Calu3 (cell line): ENCODE results near the gene NRDC. TPM values are rescaled to one million over a fixed set of nuclear protein-coding genes. Genes with fewer than 3 reads are reported as not detected.

Source experiments
- BruUV-seq: library from RNA; stranded (reverse); fragments of 400-500 nt; replicated peaks from 2 replicates; lab custom pipeline; 2021; lab: Mats Ljungman, UMichigan
- CTCF ChIA-PET: fragments of 300-600 bp; sonication (Branson Sonifier 250); formaldehyde crosslinking; loops from one replicate; lab custom pipeline; 2022; ENCODE audit warnings: antibody characterized with exemption; lab: Charles Lee
- DNase-seq: peaks from one replicate; pipeline ENCODE4 v3.0.0; 2022
- H3K27ac Mint-ChIP-seq: one replicate; pipeline ENCODE4 v1.8.0; 2022; ENCODE audit warnings: mixed read lengths; ENCODE audit not compliant: unreplicated experiment
- H3K27me3 Mint-ChIP-seq: one replicate; pipeline ENCODE4 v1.8.0; 2022; ENCODE audit warnings: mixed read lengths; ENCODE audit not compliant: unreplicated experiment
- H3K36me3 Mint-ChIP-seq: one replicate; pipeline ENCODE4 v1.8.0; 2022; ENCODE audit warnings: mild to moderate bottlenecking, moderate library complexity, mixed read lengths; ENCODE audit not compliant: insufficient read depth, unreplicated experiment
- H3K4me1 Mint-ChIP-seq: one replicate; pipeline ENCODE4 v1.8.0; 2022; ENCODE audit warnings: mild to moderate bottlenecking, low read depth, mixed read lengths; ENCODE audit not compliant: unreplicated experiment
- H3K4me3 Mint-ChIP-seq: one replicate; pipeline ENCODE4 v1.8.0; 2022; ENCODE audit warnings: mild to moderate bottlenecking, low read depth, moderate library complexity, mixed read lengths; ENCODE audit not compliant: unreplicated experiment
- H3K9me3 Mint-ChIP-seq: one replicate; pipeline ENCODE4 v1.8.0; 2022; ENCODE audit warnings: low read depth, mixed read lengths; ENCODE audit not compliant: unreplicated experiment
- CTCF ChIP-seq: fragments of 200-600 bp; IDR thresholded peaks from one replicate; pipeline ENCODE4 v1.8.0; 2022; ENCODE audit warnings: antibody characterized with exemption; ENCODE audit not compliant: unreplicated experiment
- intact Hi-C: fragments of 100-400 bp; cut with micrococcal nuclease; formaldehyde crosslinking; loops from one replicate; pipeline ENCODE4 v1.10.0; 2022; ENCODE audit not compliant: unreplicated experiment
- total RNA-seq: library from RNA; stranded (reverse); gene quantifications from 2 replicates; pipeline ENCODE4 v1.2.3, GENCODE V29; 2022

NRDC gene
- total RNA-seq, 1 experiment from 2014 or later, result 176 TPM

GRCh38 chr1:51752073-51752948 lies 126.2 kb downstream of the NRDC start:
- Mint-ChIP-seq H3K27me3 (no peaks in the 10 kb centered on the region), H3K9me3 (peaks cover 3% of the 10 kb centered on the region), H3K4me1 (no peaks in the 10 kb centered on the region), H3K36me3 (peaks cover 8% of the 10 kb centered on the region), H3K27ac (no peak overlapping the region), H3K4me3 (no peak overlapping the region)
- no TSS peak for BruUV-seq
- TF ChIP-seq CTCF, result no peak
- intact Hi-C loops, result no loop called here
- no peak for DNase-seq
- CTCF ChIA-PET, result interaction anchor here (1.0 kb wide), 1 partner anchor 14 kb away, joined by 3 read pairs; no protein-coding TSS in a partner anchor

GRCh38 chr1:51750729-51751128 lies 127.8 kb downstream of the NRDC start:
- Mint-ChIP-seq H3K4me3 (no peak overlapping the region), H3K27ac (no peak overlapping the region), H3K9me3 (peaks cover 3% of the 10 kb centered on the region), H3K27me3 (no peaks in the 10 kb centered on the region), H3K36me3 (peaks cover 8% of the 10 kb centered on the region), H3K4me1 (no peaks in the 10 kb centered on the region)
- BruUV-seq, result no TSS peak
- no peak for TF ChIP-seq CTCF
- no peak for DNase-seq
- CTCF ChIA-PET, result interaction anchor here (0.6 kb wide), 1 partner anchor 349 kb away, joined by 3 read pairs; no protein-coding TSS in a partner anchor
- intact Hi-C loops, result no loop called here

- TF ChIP-seq CTCF, result no peak
- no peaks in the 10 kb centered on the region for H3K27me3 Mint-ChIP-seq
Observed at GRCh38 chr1:51750218-51750617, 128.3 kb downstream of the NRDC start.

GRCh38 chr1:51749151-51749550 lies 129.4 kb downstream of the NRDC start:
- no peak for DNase-seq
- no TSS peak for BruUV-seq
- no peak for TF ChIP-seq CTCF
- Mint-ChIP-seq H3K4me3 (no peak overlapping the region), H3K27ac (no peak overlapping the region), H3K9me3 (peaks cover 3% of the 10 kb centered on the region), H3K27me3 (no peaks in the 10 kb centered on the region), H3K36me3 (peaks cover 8% of the 10 kb centered on the region), H3K4me1 (no peaks in the 10 kb centered on the region)
- intact Hi-C loops, result no loop called here
- CTCF ChIA-PET, result no interaction called here

More at GRCh38 chr1:51750218-51750617, 128.3 kb downstream of the NRDC start:
- DNase-seq, result no peak
- Mint-ChIP-seq H3K36me3 (peaks cover 8% of the 10 kb centered on the region), H3K4me3 (no peak overlapping the region), H3K27ac (no peak overlapping the region), H3K9me3 (peaks cover 3% of the 10 kb centered on the region), H3K4me1 (no peaks in the 10 kb centered on the region)
- BruUV-seq, result no TSS peak
- CTCF ChIA-PET, result interaction anchor here (0.6 kb wide), 1 partner anchor 350 kb away, joined by 3 read pairs; no protein-coding TSS in a partner anchor
- intact Hi-C loops, result no loop called here
